Measurements from ENCODE around the gene RUBCNL.
A peak's percentile ranks its signal among the peaks of the same experiment; 100 is the strongest.

RUBCNL gene

DNA sequence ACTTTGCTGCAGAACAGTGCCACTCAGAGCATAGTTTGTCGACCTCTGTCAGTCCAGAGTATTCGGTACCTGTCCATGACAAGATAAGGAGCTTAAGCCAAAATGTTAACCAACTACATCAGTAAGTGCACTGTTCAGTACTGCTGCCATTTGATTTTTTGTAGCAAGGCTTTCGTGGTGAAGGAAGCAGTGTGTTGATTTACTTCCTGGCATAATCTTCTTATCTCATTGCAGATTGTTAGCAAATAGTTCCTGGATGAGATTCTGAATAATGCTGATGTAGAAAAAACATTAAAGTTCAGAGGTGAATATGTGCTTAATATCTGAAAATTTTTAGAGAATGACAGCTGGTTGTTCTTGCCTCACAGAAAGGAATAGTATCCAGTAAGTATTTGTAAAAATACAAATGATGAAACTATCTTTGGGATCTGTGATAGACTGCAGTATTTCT, 89.7 kb downstream of the RUBCNL start:
- DNase-seq, result no peak

DNA sequence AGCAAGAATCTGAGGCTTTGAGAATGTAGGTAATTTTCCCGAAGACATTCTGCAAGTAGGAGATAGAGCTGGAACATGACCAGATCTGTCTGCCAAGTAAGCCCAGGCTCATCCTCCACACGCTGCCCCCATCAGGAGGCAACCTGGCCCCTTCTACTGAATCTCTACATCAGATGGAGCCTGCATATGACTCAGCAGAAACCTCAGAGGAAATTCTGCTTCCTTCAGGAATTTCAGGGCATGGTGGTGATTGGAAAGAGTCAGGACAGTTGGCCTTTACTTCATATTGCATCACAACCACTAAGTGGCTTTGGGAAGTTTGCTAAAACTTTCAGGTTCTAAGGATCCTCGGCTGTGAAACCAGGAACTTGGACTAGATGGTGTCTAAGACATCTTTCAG, 90.1 kb downstream of the RUBCNL start:
- DNase-seq, result no peak

DNA sequence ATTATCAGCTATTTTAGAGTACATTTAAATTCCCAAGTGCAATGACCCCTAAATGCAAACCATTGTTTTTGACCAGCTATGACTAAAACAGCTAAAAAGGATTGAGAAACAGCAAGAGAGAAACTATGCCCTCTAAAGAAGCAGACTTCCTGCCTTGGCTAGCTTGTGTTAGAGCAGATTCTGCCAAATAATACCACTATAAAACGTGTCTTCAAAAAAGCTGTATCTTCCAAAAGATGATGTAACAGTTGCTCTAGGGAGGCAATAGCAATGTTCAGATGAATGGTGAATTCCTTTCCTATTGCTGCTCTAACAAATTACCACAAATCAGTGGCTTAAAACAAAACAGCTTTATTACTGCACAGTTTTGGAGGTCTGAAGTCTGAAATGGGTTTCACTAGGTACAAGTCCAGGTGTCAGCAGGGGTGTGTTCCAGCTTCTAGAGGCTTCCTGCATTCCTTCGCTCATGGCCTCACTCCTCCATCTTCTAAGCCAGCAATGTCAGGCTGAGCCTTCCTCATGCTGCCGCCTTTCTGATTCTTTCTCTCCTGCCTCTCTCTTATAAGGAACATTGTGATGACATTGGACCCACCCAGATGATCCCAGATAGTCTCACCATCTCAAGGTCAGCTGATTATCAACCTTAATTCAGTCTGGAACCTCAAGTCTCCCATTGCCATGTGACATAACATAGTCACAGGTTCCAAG, 90.8 kb downstream of the RUBCNL start:
- DNase-seq, result no peak

DNA sequence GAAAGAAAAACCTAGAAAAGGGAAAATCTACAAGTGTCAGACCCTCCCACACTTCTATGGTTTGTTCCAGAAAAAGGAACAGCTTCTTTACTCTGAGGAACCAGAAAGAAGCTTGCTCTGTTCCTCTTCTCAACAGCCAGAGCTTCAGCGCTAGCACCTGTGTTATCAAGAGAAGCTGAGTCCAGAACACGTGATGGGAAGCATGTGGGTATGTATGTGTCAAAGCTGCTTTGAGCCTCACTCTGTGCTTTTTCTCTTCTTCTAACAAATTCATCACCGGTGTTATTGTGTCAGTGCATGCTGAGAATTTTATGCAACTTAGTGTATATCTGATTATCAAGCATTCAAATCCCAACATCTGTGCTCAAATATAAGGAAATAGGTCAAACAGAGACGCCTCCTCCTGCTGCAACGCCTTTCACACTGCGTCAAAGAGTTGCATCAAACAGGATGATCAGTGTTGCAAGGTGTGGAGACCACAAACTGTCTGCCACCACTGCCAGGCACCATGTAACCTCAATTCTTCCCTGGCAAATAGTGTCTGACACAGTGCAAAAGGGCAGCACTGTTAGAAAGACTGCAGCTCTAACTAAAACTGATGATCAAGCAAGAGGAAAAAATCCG, 91.4 kb downstream of the RUBCNL start:
- peak; percentile 63 for DNase-seq

DNA sequence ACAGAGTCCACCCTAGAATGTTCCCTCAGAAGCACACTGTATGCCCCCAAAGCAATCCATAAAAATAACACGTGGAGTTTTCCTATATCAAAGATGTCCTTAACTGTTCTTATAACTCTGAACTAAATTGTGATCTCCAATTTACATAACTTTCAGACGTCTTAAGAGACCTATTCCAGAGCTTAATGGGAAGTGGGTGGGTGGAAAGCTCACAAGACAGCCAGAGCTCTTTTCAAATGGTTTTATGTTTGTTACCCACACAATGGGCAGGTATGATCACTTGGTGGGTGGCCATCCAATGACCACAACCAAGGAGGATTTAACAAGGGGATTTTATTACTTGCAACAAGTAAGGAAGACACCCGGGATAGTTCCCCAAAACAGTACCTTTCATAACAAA, 93.6 kb downstream of the RUBCNL start:
- DNase-seq, result no peak

All from stimulated activated CD8-positive, alpha-beta memory T cell treated with anti-CD3 and anti-CD28 coated beads, Interleukin-4, amount 100 ng/mL, for 48 hours (primary cell).